ENCODE measurements around the gene C22orf39.

- TF ChIP-seq CTCF (IDR thresholded peaks at IDR 0.05) (no peak), POLR2A (IDR thresholded peaks at IDR 0.05; ENCODE audit: low read length) (no peak), EP300 (IDR thresholded peaks at IDR 0.05) (no peak), HOXB5 (CRISPR knock-in tag; IDR thresholded peaks at IDR 0.05) (no peak), CHD2 (IDR thresholded peaks at IDR 0.05; ENCODE audit: low read length, partially characterized antibody) (no peak), ELK1 (IDR thresholded peaks at IDR 0.05; ENCODE audit: low read depth, low read length) (no peak), MAX (IDR thresholded peaks at IDR 0.05) (no peak), USF2 (IDR thresholded peaks at IDR 0.05) (no peak), JUNB (IDR thresholded peaks at IDR 0.05) (no peak), SREBF2 (IDR thresholded peaks at IDR 0.05) (no peak), CBX2 (IDR thresholded peaks at IDR 0.05; ENCODE audit: borderline replicate concordance, low read depth) (no peak), SMC3 (IDR thresholded peaks at IDR 0.05) (no peak), HES2 (IDR thresholded peaks at IDR 0.05) (no peak)
Measured at GRCh38 chr22:19455585-19456370, 8.3 kb upstream of the C22orf39 start.
